A375 (cell line): ENCODE data around the gene PDGFB. TPM values are rescaled to one million over a fixed set of nuclear protein-coding genes. Genes with fewer than 3 reads are reported as not detected.

Source experiments
- total RNA-seq: library from RNA; depleted of rRNA; stranded (reverse); fragments of >200 nt; shearing (Covaris generic); gene quantifications from 2 replicates; pipeline ENCODE4 v1.2.3, GENCODE V29; 2014; rRNA removed

PDGFB gene
- 3.8 and 5.5 TPM in 2 replicates for total RNA-seq

GRCh38 chr22:39244496-39245129, at the start of gene PDGFB:
Gene PDGFB, minus strand, starts transcription at chr22:39244982. Its CDS starts 1,019 bp downstream, at chr22:39243963.

Other genes with a start within 250 kb of the PDGFB start
- 3.8 and 5.8 TPM in 2 replicates for gene APOBEC3C, start 230.7 kb downstream of the PDGFB start, total RNA-seq
- gene APOBEC3D, start 223.9 kb downstream of the PDGFB start, total RNA-seq: 4.3 and 7.3 TPM in 2 replicates
- 2.9 and 3.5 TPM in 2 replicates for gene APOBEC3F, start 204.1 kb downstream of the PDGFB start, total RNA-seq
- 39.1 and 39.8 TPM in 2 replicates for gene APOBEC3G, start 167.7 kb downstream of the PDGFB start, total RNA-seq
- gene APOBEC3H, start 147.7 kb downstream of the PDGFB start, total RNA-seq: 0.40 and 2.1 TPM in 2 replicates
- 3.7 and 4.1 TPM in 2 replicates for gene CBX7, start 92.3 kb downstream of the PDGFB start, total RNA-seq
- gene RPL3, start 74.6 kb upstream of the PDGFB start, total RNA-seq: 2,938 and 3,056 TPM in 2 replicates
- 6.8 and 8.7 TPM in 2 replicates for gene SYNGR1, start 105.0 kb upstream of the PDGFB start, total RNA-seq
- 12.1 and 14.0 TPM in 2 replicates for gene TAB1, start 154.8 kb upstream of the PDGFB start, total RNA-seq
- 0.29 and 0.64 TPM in 2 replicates for gene MGAT3, start 212.0 kb upstream of the PDGFB start, total RNA-seq